GM23248 (cell line): ENCODE data around the gene SLIT3. TPM values are rescaled to one million over a fixed set of nuclear protein-coding genes. Genes with fewer than 3 reads are reported as not detected.
A peak's percentile ranks its signal among the peaks of the same experiment; 100 is the strongest.
"Not testable (repeated sequence)": the region's sequence is repeated elsewhere in the genome, so short reads cannot be mapped to it uniquely, and the experiment has no call there.

ENCODE experiments used
- DNase-seq: peaks from one replicate; pipeline ENCODE4 v3.0.0-alpha.2; 2015
- H2AFZ ChIP-seq: fragments of 200-600 bp; sonication (generic); 2 replicates; pipeline ENCODE4 v1.6.1; 2016; ENCODE audit warnings: antibody characterized with exemption
- H3F3A ChIP-seq: fragments of 200-600 bp; sonication (generic); 2 replicates; pipeline ENCODE4 v1.6.1; 2016; ENCODE audit warnings: mild to moderate bottlenecking, antibody characterized with exemption, mixed run types; ENCODE audit not compliant: insufficient read depth
- H3K27ac ChIP-seq: fragments of 200-600 bp; sonication (generic); 2 replicates; pipeline ENCODE4 v1.5.1; 2016; ENCODE audit warnings: mild to moderate bottlenecking
- H3K27me3 ChIP-seq: fragments of 200-600 bp; sonication (generic); replicated peaks from 2 replicates; pipeline ENCODE4 v1.6.1; 2016; ENCODE audit warnings: mild to moderate bottlenecking; ENCODE audit not compliant: insufficient read depth
- H3K36me3 ChIP-seq: fragments of 200-600 bp; sonication (generic); 2 replicates; pipeline ENCODE4 v1.6.1; 2016; ENCODE audit warnings: low read depth, mild to moderate bottlenecking
- H3K4me1 ChIP-seq: fragments of 200-600 bp; sonication (generic); 2 replicates; pipeline ENCODE4 v1.6.1; 2016; ENCODE audit warnings: mild to moderate bottlenecking; ENCODE audit not compliant: insufficient read depth
- H3K4me2 ChIP-seq: fragments of 200-600 bp; sonication (generic); one replicate; pipeline ENCODE4 v1.6.1; 2016; ENCODE audit warnings: mild to moderate bottlenecking; ENCODE audit not compliant: unreplicated experiment
- H3K4me3 ChIP-seq: fragments of 200-600 bp; sonication (generic); 2 replicates; pipeline ENCODE4 v1.5.1; 2016; ENCODE audit warnings: mild to moderate bottlenecking
- H3K79me2 ChIP-seq: fragments of 200-600 bp; sonication (generic); 2 replicates; pipeline ENCODE4 v1.6.1; 2016; ENCODE audit warnings: mild to moderate bottlenecking; ENCODE audit not compliant: insufficient read depth
- H3K9ac ChIP-seq: fragments of 200-600 bp; sonication (generic); 2 replicates; pipeline ENCODE4 v1.6.1; 2016; ENCODE audit warnings: mild to moderate bottlenecking
- H3K9me2 ChIP-seq: fragments of 200-600 bp; sonication (generic); 2 replicates; pipeline ENCODE4 v1.6.1; 2016; ENCODE audit warnings: mixed run types, mild to moderate bottlenecking, moderate library complexity; ENCODE audit not compliant: insufficient read depth
- H3K9me3 ChIP-seq: fragments of 200-600 bp; sonication (generic); one replicate; pipeline ENCODE4 v1.6.1; 2017; ENCODE audit warnings: low read depth
- H4K20me1 ChIP-seq: fragments of 200-600 bp; sonication (generic); 2 replicates; pipeline ENCODE4 v1.6.0; 2016; ENCODE audit not compliant: insufficient read depth
- EZH2 ChIP-seq: fragments of 200-600 bp; sonication (generic); IDR thresholded peaks from 2 replicates; pipeline ENCODE4 v1.6.1; 2018; ENCODE audit warnings: antibody characterized with exemption, mild to moderate bottlenecking; ENCODE audit not compliant: insufficient read depth, poor library complexity, severe bottlenecking
- EZH2phosphoT487 ChIP-seq: fragments of 200-600 bp; sonication (generic); IDR thresholded peaks from 2 replicates; pipeline ENCODE4 v1.6.1; 2018; ENCODE audit warnings: antibody characterized with exemption, moderate library complexity, mild to moderate bottlenecking, low read depth; ENCODE audit not compliant: insufficient read depth
- WGBS, 2 experiments: methylation state at CpG; one replicate each; pipeline ENCODE4 v1.1.6; 2015 to 2017; ENCODE audit warnings: low lambda C conversion rate in 2 of 2, low coverage in 1 of 2; ENCODE audit errors: missing lambda C conversion rate in 2 of 2; 5-methylcytosine and 5-hydroxymethylcytosine counted together
- in situ Hi-C: fragments of 300-500 bp; cut with MboI; formaldehyde crosslinking; loops from 2 replicates; pipeline ENCODE4 v1.15.0; 2020
- polyA plus RNA-seq: library from polyadenylated mRNA; unstranded; fragments of >200 nt; fragmentation: Nextera tagmentation; extraction: Ambion mirVana; gene quantifications from 2 replicates; pipeline ENCODE4 v1.2.1, GENCODE V29; 2016
- total RNA-seq: library from RNA; depleted of rRNA; stranded (reverse); fragments of >200 nt; shearing (Covaris generic); gene quantifications from 2 replicates; pipeline ENCODE4 v1.2.3, GENCODE V29; 2014

The SLIT3 gene
- total and polyA plus RNA-seq, 2 experiments from 2014 or later = 61.9 to 100 TPM

DNA sequence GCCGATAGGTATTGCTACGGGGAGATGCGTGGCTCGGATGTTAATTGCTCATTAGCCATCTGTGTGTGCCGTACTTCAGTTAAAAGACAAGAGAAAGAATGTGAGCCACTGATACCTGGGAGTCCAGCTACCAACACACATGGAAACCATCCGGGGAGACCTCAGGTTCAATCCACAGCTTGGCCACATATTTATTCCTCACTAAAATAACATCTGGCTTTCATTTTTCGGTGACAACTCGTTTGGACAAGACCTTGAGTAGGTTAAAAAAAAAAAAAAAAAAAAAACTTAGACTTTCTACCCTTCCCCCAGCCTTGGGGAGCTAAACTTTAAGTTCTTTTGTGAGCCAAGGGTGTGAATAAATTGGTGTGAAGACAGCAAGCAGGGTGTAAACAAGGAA lies 84.1 kb downstream of the SLIT3 start:
- H3K9ac ChIP-seq = no peak overlapping the region
- TF ChIP-seq EZH2 = no peak
- TF ChIP-seq EZH2phosphoT487 = no peak
- no peaks in the 10 kb centered on the region for H3K9me2 ChIP-seq
- H3K36me3 ChIP-seq = no peaks in the 10 kb centered on the region
- H3F3A ChIP-seq = peaks cover 22% of the 10 kb centered on the region
- DNase-seq = no peak
- no peaks in the 10 kb centered on the region for H3K9me3 ChIP-seq
- H3K79me2 ChIP-seq = peaks cover 26% of the 10 kb centered on the region; the same call in 1 of the 2 replicates
- H2AFZ ChIP-seq = no peak overlapping the region
- no peak overlapping the region for H3K4me3 ChIP-seq
- peaks cover 8% of the 10 kb centered on the region; the same call in 1 of the 2 replicates for H4K20me1 ChIP-seq
- no peak overlapping the region for H3K27ac ChIP-seq
- no peak overlapping the region for H3K4me2 ChIP-seq
- in situ Hi-C loops = no loop called here
- H3K4me1 ChIP-seq = peaks cover 20% of the 10 kb centered on the region
- H3K27me3 ChIP-seq = no peaks in the 10 kb centered on the region
- WGBS, 2 experiments = 67 to 72% methylated on average over 7 to 8 of the region's 8 CpGs

GRCh38 chr5:169213479-169213878 lies 87.5 kb downstream of the SLIT3 start:
- Histone ChIP-seq H4K20me1 (peaks cover 8% of the 10 kb centered on the region; the same call in 1 of the 2 replicates), H3K9me3 (no peaks in the 10 kb centered on the region), H3K4me1 (peaks cover 20% of the 10 kb centered on the region), H3K79me2 (peaks cover 20% of the 10 kb centered on the region; the same call in 1 of the 2 replicates), H3K9ac (no peak overlapping the region), H2AFZ (no peak overlapping the region), H3K27me3 (no peaks in the 10 kb centered on the region), H3K9me2 (no peaks in the 10 kb centered on the region), H3F3A (peaks cover 22% of the 10 kb centered on the region), H3K36me3 (no peaks in the 10 kb centered on the region), H3K4me2 (peak overlapping the region; percentile 50), H3K4me3 (no peak overlapping the region), H3K27ac (peak overlapping the region; percentile 37)
- in situ Hi-C loops = no loop called here
- TF ChIP-seq EZH2 (no peak), EZH2phosphoT487 (no peak)
- peak; percentile 78 for DNase-seq

DNA sequence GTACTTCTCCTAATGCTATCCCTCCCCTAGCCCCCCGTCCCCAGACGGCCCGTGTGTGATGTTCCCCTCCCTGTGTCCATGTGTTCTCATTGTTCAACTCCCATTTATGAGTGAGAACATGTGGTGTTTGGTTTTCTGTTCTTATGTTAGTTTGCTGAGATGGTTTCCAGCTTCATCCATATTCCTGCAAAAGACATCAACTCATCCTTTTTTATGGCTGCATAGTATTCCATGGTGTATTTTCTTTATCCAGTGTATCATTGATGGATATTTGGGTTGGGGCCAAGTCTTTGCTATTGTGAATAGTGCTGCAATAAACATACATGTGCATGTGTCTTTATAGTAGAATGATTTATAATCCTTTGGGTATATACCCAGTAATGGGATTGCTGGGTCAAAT lies 89.2 kb downstream of the SLIT3 start:
- Histone ChIP-seq H3K79me2 (peaks cover 20% of the 10 kb centered on the region), H3F3A (peaks cover 22% of the 10 kb centered on the region), H3K4me1 (peaks cover 20% of the 10 kb centered on the region)
- H3K36me3 ChIP-seq, DNase-seq, H3K4me3 ChIP-seq, H2AFZ ChIP-seq, H3K4me2 ChIP-seq, H3K27ac ChIP-seq, H3K9me2 ChIP-seq, H3K9me3 ChIP-seq, H3K27me3 ChIP-seq, H4K20me1 ChIP-seq, H3K9ac ChIP-seq, in situ Hi-C loops: not testable (repeated sequence)
- 68 to 71% methylated on average over 3 of the region's 3 CpGs for WGBS, 2 experiments

GRCh38 chr5:169204788-169205400 lies 96.0 kb downstream of the SLIT3 start:
- no peak for TF ChIP-seq EZH2
- no peak for TF ChIP-seq EZH2phosphoT487
- H3K27ac ChIP-seq = no peak overlapping the region
- WGBS, 2 experiments = 89 to 96% methylated on average over 8 of the region's 8 CpGs
- H3K9ac ChIP-seq = no peak overlapping the region
- H3K9me3 ChIP-seq = no peaks in the 10 kb centered on the region
- H3F3A ChIP-seq = 0 out of 2 replicates have a peak, but pooled peaks cover 3% of the 10 kb centered on the region
- no peaks in the 10 kb centered on the region for H3K36me3 ChIP-seq
- DNase-seq = no peak
- H3K4me1 ChIP-seq = no peaks in the 10 kb centered on the region
- in situ Hi-C loops = no loop called here
- no peak overlapping the region for H2AFZ ChIP-seq
- H3K4me2 ChIP-seq = no peak overlapping the region
- no peaks in the 10 kb centered on the region for H3K9me2 ChIP-seq
- H3K79me2 ChIP-seq = peaks cover 28% of the 10 kb centered on the region
- no peaks in the 10 kb centered on the region for H4K20me1 ChIP-seq
- H3K4me3 ChIP-seq = no peak overlapping the region
- no peaks in the 10 kb centered on the region for H3K27me3 ChIP-seq

DNA sequence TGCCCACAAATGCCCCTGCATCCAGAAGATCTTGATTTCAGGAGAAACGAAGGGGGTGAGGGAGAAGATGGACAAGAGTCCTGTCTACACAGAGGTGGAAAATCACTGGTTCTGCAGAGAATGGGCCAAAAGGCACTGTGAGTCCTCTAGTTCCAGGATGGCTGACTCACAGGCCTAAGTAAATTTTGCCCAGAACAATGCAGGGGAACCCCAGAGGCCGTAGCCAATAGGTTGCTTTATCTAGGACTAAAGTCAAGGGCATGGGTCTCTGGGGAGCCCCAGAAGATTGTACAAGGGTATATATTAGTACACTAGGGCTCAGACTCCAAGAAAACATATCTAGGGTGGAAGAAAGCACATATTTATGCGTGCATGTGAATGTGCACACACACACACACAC lies 98.0 kb downstream of the SLIT3 start:
- peak; percentile 17 for DNase-seq
- in situ Hi-C loops = no loop called here

More for the DNA sequence above, 98.0 kb downstream of the SLIT3 start:
- Histone ChIP-seq H3K36me3 (no peaks in the 10 kb centered on the region), H4K20me1 (no peaks in the 10 kb centered on the region), H3K4me3 (no peak overlapping the region), H2AFZ (no peak overlapping the region), H3K79me2 (peaks cover 35% of the 10 kb centered on the region), H3K4me2 (no peak overlapping the region), H3K27me3 (no peaks in the 10 kb centered on the region), H3K9ac (no peak overlapping the region), H3F3A (0 out of 2 replicates have a peak, but pooled peaks cover 3% of the 10 kb centered on the region), H3K27ac (no peak overlapping the region), H3K9me2 (no peaks in the 10 kb centered on the region), H3K9me3 (no peaks in the 10 kb centered on the region), H3K4me1 (no peaks in the 10 kb centered on the region)
- TF ChIP-seq EZH2 (no peak), EZH2phosphoT487 (no peak)
- 87 to 96% methylated on average over 3 of the region's 3 CpGs for WGBS, 2 experiments
